C4-2B (cell line): ENCODE results near the gene RPP40.

Experiments used
- CTCF ChIP-seq: fragments of 450-650 bp; conservative IDR thresholded peaks from 2 replicates; pipeline ENCODE4 v1.5.1; 2017; ENCODE audit warnings: mild to moderate bottlenecking
- ZFX ChIP-seq: fragments of 450-650 bp; IDR thresholded peaks from 2 replicates; pipeline ENCODE4 v1.6.1; 2017

- TF ChIP-seq CTCF (no peak), ZFX (no peak)
These were observed 9.1 kb downstream of the RPP40 start for GRCh38 chr6:4994741-4995140.
